ENCODE measurements around the gene SCN3B.
"Not testable (repeated sequence)": the region's sequence is repeated elsewhere in the genome, so short reads cannot be mapped to it uniquely, and the experiment has no call there.

SCN3B gene, protein sequence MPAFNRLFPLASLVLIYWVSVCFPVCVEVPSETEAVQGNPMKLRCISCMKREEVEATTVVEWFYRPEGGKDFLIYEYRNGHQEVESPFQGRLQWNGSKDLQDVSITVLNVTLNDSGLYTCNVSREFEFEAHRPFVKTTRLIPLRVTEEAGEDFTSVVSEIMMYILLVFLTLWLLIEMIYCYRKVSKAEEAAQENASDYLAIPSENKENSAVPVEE

DNA sequence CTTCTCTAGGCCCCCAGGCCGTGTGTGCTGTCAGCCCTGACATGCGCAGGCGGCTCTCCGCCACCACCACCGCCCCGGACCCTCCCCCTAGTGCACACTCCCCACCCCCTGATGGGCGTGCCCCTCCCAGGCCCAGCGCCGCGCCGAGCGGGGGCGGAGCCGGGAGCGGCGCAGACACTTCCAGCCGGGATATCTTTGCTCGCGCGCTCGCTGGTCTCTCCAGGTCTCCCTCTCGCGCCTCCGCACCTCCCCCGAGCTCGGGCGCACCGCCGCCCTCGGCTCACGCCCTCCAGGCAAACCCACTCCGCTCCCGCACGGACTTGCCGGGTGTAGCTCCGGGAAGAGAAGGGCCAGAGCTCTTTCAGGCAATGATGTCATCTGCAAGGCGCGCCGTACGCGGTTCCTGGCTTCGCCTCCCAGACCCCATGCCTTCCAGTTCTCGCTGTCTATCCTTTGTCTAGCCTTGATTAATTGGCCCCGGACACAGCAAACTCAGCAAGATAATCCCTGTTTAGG, at the start of gene SCN3B:
TSS of gene SCN3B (minus strand) at position 59 of the 516 bp plus-strand sequence. CDS start 823 bp downstream, outside the sequence.
- no peak for DNase-seq (ENCODE audit: extremely low read depth in 1 of 2, low read depth in 1 of 2)

DNA sequence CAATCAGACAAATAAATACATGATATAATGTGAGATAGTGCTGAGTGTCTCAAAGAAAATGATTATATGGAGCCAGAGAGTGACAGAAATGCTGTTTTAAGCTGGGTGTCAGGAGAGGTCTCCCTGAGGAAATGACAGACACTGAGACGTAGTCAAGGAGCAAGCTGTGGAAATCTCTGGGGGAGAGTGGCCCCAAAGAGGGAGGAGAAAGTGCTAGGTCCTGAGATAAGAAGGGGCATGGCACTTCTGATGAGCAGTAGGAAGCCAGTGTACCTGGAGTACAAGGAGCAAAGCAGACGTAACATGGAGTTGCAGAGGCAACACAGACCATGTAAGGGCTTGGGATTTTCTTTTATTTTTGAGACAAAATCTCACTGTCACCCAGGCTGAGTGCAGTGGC, 48.3 kb upstream of the SCN3B start:
- DNase-seq (ENCODE audit: extremely low read depth in 1 of 2, low read depth in 1 of 2), result no peak

DNA sequence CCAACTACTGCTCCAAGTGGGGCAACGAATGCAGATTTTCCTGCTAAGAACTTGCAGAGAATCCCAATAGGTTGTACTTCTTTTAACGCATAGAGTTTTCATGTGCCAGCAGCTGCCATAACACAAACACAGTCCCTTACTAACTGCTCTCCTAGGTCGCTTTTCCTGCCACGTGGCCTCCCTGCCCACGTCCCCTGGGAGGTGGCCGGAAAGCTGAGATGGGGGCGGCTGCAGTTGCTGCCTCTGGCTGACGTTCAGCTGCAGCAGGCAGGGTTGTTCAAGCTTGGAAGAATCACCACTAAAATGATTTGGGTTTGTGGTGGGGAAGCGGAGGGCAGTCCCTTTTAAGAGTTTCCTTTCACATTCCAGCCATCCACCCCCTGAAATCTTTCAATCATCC, 47.7 kb upstream of the SCN3B start:
- DNase-seq (ENCODE audit: extremely low read depth in 1 of 2, low read depth in 1 of 2), result no peak

DNA sequence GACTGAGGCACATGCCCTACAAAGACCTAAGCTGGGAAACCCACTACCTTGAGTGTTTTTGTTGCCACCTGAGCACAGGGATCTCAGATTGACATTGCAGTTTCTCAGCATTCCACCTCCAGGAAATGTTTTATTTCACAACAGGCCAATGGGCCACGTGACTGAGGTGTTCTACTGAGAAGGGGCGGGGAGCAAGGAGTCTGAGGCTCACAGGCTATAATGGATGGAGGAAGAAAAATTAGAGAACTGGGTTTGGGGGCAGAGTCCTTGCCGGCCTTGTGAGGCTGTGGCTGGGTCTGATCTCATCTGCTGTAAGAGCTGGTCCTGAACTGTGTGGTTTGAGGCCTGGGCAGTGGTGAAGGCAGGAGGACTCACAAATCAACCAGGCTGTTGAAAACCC, 46.3 kb upstream of the SCN3B start:
- no peak for DNase-seq (ENCODE audit: extremely low read depth in 1 of 2, low read depth in 1 of 2)

DNA sequence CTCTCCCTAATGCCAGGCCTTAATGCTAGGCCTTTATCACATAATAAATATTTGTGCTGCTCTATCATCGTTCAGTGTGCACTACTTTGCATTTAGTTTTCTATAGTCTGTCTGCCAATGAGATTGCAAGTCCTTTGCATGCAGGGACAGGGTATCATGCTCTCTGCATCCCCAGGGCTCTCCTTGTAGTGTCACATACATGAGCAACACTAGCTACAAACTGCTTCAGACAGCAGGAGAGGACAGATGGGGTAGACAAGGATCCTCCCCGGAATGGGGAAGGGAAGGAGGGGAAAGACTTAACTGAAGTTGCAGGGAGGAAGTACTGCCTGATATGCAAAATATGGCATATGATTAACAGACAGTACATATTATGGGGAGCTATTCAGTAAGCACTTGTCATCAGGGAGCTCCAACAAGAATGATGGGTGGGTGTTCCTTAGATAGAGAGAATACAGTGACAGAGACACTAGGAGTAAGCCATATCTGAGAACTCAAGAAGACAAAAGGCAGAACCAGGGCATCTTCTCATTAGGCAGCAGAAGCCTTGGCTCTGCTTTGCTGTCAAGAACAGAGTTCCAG, 44.2 kb upstream of the SCN3B start:
- DNase-seq (ENCODE audit: extremely low read depth in 1 of 2, low read depth in 1 of 2), result no peak

DNA sequence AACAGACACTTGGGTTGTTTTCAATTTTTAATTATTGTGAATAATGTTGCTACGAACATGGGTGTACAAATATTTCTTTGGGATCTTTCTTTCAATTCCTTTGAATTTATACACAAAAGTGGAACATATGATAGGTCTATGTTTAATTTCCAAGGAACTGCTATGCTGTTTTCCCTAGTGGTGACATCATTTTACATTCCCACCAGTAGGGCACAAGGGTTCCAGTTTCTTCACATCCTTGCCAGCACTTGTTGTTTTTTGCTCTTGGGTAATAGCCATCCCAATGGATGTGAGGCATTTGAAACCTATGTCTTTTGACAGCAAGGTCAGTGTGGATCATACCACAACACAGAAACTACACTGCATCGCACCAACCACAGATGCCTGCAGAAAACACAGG, 41.8 kb upstream of the SCN3B start:
- no peak for DNase-seq (ENCODE audit: extremely low read depth in 1 of 2, low read depth in 1 of 2)

DNA sequence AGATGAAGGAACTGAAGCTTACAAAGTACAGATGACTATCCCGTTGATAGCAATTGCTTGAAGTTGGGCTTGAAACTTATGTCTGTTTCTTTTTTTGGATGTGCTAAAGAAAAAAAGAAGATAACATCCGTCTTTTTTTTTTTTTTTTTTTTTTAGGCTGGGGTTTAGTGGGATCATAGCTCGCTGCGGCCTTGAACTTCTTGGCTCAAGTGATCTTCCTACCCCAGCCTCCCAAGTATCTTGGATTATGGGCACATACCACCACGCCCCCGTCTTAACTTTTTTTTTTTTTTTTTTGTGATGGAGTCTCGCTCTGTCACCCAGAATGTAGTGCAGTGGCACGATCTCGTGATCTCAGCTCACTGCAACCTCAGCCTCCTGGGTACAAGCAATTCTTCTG, 40.8 kb upstream of the SCN3B start:
- no peak for DNase-seq (ENCODE audit: extremely low read depth in 1 of 2, low read depth in 1 of 2)

DNA sequence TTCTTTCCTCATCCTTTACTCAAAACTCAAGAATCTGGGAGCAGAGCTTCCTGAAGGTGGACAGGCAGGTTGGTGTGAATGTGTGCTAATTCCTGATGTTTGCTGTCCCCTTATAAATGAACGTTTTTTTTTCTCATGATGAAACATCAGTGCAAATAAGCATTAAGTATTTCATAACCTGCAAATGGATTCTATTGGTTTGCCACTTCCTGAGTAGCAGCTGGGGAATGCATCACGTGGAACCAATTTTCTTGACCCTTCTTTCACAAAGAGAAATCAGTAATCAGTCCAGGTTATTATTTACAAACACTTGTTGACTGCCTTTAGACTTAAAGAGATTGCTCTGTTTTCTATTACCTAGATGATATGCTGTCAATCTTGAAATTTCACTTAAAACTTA, 40.1 kb upstream of the SCN3B start:
- DNase-seq (ENCODE audit: extremely low read depth in 1 of 2, low read depth in 1 of 2), result no peak

DNA sequence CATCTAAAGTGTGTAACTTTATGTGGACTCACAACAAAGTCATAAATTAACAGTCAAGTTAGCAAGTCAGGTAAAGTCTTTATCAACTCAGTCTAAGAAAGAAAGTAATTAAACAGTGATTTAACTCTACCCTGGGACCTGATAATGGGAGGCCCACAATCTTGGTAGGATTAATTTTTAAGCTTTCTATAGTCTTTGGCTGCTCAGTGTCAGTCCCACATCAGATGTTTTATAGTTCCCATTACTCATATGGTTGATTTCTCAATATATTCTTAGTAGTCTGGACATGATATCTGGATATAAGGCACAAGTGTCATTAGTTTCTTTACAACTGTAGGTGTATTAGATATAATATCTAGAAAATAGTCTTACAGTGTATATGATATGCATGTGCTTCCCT, 38.5 kb upstream of the SCN3B start:
- DNase-seq (ENCODE audit: extremely low read depth in 1 of 2, low read depth in 1 of 2), result no peak

DNA sequence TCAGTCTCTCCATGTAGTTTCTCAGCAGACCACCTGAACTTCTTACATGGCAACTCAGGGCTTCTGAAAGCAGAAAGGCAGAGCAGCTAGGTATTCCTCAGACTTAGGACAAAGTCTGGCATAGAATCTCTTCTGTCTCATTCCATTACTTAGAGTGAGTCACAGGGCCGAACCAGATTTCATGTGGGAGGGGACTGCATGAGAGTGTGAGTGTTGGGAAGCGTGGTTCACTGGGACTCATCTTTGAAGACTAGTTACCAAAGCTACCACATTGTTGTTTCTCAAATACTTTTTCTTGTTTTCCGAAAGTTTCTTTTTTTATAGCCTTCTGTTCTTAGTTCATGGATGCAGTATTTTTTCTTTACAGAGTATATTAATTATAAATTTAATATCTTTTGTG, 36.1 kb upstream of the SCN3B start:
- DNase-seq (ENCODE audit: extremely low read depth in 1 of 2, low read depth in 1 of 2), result peak in 1 of 2 donors; percentile 11

DNA sequence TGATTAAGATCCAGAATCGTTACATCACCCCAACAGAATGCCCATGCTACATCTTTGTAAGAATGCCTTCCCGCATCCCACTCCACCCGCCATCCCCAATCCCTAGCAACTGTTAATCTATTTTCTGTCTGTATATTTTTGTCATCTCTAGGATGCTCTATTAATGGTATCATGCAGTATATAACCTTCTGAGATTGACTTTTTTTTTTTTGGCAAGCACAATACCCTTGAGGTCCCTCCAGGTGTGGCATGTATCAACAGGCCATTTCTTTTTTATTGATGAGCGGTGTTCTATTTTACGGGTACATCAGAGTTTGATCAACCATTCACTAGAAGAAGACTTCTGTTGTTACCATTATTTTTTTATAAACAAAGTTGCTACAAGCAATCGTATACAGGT, 30.2 kb upstream of the SCN3B start:
- no peak for DNase-seq (ENCODE audit: extremely low read depth in 1 of 2, low read depth in 1 of 2)

DNA sequence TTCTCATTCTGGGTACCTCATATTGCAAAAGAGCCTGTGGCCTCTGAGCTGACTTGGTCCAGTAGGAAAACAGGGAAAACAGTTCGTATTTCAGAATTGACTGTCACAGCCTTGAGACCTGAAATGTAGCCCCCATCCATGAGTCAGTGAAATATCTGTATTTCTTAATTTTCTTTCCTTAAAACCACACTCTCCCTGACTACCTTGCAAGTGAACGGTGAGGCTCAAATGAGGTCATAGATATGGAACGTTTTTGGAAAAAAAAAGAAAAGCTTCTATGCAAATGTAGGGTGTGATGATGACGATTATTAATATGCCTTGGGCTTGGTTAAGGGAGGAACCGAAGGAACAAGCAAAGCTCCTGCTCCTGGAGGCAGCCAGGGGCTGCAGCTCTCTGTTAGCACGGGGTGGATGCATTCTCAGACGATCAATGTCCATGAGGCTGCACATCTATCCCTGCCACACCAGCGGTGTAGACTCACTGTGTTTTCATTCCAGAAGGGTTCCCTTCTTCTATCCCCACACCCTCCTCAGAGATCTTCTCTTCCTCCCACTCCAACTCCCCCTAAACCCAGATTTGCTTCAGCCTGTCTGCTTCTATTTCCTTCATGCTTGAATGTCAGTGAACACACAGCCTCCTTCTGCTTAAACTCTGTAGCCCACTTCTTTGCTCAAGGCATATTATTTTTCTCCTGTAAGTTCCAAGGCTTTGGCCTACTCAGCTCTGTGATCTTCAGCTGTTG, 29.2 kb upstream of the SCN3B start:
- no peak for DNase-seq (ENCODE audit: extremely low read depth in 1 of 2, low read depth in 1 of 2)

DNA sequence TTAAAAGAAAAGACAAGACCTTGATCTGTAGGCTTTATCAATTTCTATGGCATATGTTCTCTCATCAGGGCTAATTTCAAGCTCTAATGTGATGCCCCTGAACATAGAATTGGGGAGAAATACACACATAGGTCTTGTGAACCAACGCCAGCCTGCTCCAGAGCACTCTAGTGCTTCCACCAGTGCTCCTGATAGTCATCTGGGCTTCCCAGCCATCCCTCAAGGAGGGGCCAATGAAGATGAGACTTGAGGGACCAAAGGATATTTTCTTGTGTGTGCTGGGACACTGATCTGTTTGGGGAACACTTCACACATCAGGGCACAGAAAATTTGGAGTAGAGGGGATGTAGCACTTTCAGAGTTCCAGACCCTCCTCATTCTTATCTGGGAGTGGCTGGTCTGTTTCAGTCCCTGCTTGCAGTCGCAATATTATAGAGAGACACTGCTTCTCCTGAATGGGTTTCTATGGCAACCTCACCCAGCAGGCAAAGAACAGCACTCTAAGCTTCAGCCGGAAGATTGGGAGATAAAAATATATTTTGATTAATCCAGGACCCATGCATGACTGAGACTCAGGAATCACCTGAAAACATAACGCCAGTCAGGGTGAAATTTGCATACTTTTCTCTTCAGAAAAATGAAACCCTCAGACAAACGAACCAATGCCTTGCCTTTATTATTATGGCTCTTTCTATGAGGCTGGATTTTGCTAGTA, 28.4 kb upstream of the SCN3B start:
- DNase-seq (ENCODE audit: extremely low read depth in 1 of 2, low read depth in 1 of 2), result no peak

DNA sequence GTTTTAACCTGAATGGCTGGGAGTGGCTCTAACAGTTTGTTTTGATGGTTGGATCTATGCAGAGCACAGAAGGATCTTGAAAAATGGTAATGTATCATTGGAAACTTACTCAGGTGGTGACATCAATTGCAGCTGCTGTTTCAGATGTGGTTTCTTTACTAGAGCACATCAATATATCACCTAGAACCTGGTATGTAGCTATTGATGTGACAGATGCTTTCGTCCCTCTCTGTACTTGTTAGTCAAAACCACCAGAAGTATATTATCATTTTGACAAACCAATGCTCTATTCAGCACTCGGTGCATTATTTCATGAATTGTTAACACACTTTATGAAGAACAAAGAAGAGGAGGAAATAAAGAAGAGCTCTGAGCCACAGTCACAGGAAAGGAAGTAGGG, 26.6 kb upstream of the SCN3B start:
- no peak for DNase-seq (ENCODE audit: extremely low read depth in 1 of 2, low read depth in 1 of 2)

DNA sequence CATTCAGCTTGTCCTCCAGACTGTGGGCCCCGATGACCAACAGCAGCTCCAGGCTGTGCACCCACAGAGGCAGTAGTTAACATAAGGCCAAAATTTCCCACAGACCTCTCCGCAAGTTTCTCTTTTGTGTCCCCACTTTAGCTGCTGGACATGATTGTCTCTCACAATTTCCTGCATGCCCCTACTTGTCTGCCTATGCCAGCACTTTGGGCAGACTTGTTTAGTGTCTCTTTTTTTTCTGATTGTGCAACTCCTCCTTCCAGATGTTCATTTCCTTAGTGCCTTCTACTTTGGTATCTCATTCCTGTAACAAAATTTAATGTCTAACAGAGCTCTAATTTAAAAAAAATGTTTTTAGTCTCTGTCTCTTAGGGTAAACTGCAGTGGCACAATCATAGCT, 23.8 kb upstream of the SCN3B start:
- DNase-seq (ENCODE audit: extremely low read depth in 1 of 2, low read depth in 1 of 2), result no peak

DNA sequence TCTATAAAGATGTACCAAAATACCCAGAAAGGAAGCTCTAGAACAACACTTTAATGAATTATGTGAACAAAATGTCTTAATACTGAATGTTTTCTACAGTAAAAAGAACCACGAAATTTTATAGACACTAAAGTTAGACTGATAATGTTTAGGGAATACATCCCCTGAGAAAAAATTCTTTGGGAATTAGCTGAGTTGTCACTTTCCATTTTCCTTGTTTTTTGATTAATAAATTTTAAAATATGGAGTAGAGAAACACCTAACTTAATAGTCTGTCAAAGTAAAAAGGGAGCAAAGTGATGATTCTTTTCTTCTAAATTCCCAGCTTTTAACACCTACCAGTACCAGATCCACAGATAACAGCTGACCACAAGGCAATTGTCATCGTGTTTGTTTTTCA, 23.1 kb upstream of the SCN3B start:
- no peak for DNase-seq (ENCODE audit: extremely low read depth in 1 of 2, low read depth in 1 of 2)

DNA sequence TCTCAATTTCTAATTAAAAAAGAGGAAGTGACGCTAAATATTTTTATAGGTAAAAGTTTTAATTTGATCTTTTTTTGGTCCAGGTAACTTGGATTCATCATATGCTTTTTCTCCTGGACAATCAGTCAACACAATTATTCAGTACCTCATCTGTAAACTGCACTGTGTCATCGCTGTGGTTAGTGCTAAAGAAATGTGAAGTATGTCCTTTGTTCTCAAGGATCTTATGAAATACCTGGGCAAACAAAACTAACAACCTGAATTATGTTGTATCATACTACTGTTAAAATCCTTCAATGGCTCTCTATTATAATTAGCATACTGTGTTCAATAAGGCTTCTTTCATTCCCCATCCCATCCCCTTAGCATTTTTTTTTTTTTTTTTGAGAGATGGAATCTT, 19.9 kb upstream of the SCN3B start:
- DNase-seq (ENCODE audit: extremely low read depth in 1 of 2, low read depth in 1 of 2), result no peak

DNA sequence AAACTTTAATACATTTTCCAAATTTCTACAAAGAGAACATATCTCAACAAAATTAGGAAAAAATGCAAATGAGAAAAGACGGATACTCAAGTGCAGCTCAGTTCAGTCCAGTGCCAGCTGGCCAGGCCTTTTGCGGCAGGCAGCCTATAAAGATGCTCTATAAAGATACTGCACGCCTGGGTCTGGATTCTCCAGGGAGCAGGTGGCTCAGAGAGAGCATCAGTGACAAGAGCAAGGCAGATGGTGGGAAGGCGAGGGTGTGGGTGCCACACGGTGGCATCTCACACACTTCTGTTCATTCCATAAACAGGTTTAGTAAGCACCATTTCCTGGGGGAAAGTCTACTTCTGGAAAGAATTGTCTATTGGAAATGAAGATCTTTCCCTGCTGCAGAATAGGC, 18.1 kb upstream of the SCN3B start:
- DNase-seq (ENCODE audit: extremely low read depth in 1 of 2, low read depth in 1 of 2), result no peak

DNA sequence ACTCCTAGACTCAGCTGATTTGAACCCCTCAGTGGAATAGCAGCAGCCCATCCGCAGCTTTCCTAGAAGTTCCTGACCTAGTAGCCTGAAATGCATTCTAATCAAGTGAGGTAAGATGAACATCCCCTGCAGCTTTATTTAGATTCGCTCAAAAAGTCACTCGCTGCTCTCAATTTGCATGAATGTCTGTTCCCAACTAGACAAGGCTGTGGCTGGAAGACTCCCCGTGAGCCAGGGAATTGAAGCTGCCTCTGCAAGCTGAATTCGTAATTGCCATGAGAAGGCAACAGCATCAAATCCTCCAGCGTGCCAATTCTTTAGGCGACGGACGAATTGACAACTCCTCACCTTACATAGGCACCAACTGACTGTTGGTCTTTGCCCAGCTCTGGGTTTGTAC, 17.1 kb upstream of the SCN3B start:
- no peak for DNase-seq (ENCODE audit: extremely low read depth in 1 of 2, low read depth in 1 of 2)

DNA sequence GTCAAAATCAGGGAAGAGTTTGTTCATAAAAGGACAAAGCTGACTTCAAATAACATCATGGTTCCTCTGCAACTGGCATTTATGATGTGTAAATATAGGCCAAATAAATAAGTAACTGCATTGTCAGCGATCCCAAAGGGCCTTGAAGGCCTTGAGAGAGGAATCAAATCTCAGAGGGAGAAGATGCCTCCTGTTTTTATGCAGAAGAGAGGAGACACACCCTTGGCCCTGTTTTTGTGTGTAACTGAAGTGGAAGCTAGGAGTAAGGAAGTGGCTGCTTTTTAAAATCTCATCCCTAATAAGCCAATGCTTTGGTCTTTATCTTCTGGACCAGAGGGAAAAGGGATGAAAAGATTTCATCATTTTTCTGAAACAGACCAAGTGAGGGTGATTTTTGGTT, 15.7 kb upstream of the SCN3B start:
- DNase-seq (ENCODE audit: extremely low read depth in 1 of 2, low read depth in 1 of 2), result no peak

DNA sequence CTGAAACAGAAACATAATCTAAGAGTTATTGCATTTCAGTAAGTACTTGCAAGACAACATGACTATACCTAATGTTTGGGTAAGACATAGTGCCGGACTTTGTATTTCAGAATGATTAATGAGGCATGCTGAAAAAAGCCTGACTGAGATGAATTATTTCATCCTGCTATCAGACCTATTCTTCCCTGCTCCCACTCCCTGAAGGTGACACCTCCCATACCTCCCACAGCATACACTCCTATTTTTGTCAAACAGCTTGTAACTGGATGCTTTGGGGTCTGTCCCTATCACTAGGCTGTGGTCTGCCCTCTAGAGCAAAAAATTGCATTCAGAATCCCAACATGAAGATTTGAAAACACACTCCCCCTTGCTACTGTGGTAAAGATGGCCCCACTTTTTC, 10.9 kb upstream of the SCN3B start:
- no peak for DNase-seq (ENCODE audit: extremely low read depth in 1 of 2, low read depth in 1 of 2)

DNA sequence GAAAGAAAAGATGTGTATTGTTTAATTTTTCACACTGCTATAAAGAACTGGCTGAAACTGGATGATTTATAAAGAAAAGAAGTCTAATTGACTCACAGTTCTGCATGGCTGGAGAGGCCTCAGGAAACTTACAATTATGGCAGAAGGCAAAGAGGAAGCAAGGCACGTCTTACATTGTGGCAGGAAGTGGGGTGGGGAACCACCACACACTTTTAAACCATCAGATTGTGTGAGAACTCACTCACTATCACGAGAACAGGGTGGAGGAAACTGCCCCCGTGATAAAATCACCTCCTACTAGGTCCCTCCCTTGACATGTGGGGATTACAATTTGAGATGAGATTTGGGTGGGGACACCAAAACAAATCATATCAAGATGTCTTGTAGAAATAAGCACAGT, 5.5 kb upstream of the SCN3B start:
- not testable (repeated sequence) for DNase-seq (ENCODE audit: extremely low read depth in 1 of 2, low read depth in 1 of 2)

Measured in stimulated activated CD8-positive, alpha-beta memory T cell treated with anti-CD3 and anti-CD28 coated beads, Interleukin-7, amount 100 ng/mL, for 48 hours (primary cell).